NB4 (cell line): ENCODE measurements around the gene VAV2.

Experiments used
- DNase-seq: peaks from one replicate; pipeline ENCODE4 v3.0.0; 2010; ENCODE audit warnings: low read depth
- H3K4me3 ChIP-seq: one replicate; pipeline ENCODE4 v1.5.1; 2011; ENCODE audit warnings: mild to moderate bottlenecking, low read depth, low read length, moderate library complexity
- CTCF ChIP-seq: IDR thresholded peaks from one replicate; pipeline ENCODE4 v1.5.1; 2012; ENCODE audit warnings: low read depth, low read length
- MAX ChIP-seq: IDR thresholded peaks from 2 replicates; pipeline ENCODE4 v1.6.1; 2011; ENCODE audit warnings: low read depth, low read length
- MYC ChIP-seq: IDR thresholded peaks from 2 replicates; pipeline ENCODE4 v1.6.1; 2011; ENCODE audit warnings: low read depth, low read length
- POLR2A ChIP-seq: IDR thresholded peaks from 2 replicates; pipeline ENCODE4 v1.6.1; 2011; ENCODE audit warnings: mild to moderate bottlenecking; ENCODE audit not compliant: insufficient read length; ENCODE audit errors: extremely low read depth

Gene VAV2

GRCh38 chr9:133718563-133719315 lies 273.4 kb downstream of the VAV2 start:
- no peak for TF ChIP-seq POLR2A
- no peak for TF ChIP-seq CTCF
- TF ChIP-seq MAX = no peak
- TF ChIP-seq MYC = no peak
- no peak overlapping the region for H3K4me3 ChIP-seq
- no peak for DNase-seq

- no peak overlapping the region for H3K4me3 ChIP-seq
- no peak for DNase-seq
- no peak for TF ChIP-seq CTCF
- TF ChIP-seq MAX = no peak
- no peak for TF ChIP-seq MYC
- TF ChIP-seq POLR2A = no peak
These were observed 274.8 kb downstream of the VAV2 start for GRCh38 chr9:133717113-133718031.

DNA sequence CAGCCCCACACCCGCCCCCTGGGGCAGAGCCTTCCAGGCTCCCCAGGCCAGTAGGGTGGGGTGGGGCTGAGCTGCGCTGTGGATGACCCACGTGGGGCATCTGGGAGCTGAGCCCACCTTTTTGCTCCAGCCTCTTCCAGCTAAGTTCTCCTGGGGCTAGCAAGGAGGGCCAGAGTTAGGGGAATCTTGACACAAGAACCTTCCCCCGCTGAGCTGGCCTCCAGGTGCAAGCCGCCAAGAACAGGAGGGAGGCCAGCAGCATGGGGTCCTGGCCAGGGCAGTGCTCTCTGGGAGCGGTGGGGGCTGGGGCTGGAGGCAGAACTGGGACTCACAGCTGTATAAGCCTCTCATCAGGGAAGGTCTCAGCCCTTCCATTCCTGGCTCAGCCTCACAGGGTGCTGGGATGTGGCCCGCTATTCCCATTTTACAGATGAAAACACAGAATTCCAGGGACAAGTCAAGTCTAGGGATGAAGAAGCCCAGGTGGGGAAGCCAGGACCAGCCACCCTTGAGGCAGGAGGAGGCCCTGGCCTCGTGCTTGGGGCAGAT lies 275.5 kb downstream of the VAV2 start:
- H3K4me3 ChIP-seq = no peak overlapping the region
- no peak for DNase-seq
- TF ChIP-seq POLR2A (no peak), CTCF (no peak), MYC (no peak), MAX (no peak)

DNA sequence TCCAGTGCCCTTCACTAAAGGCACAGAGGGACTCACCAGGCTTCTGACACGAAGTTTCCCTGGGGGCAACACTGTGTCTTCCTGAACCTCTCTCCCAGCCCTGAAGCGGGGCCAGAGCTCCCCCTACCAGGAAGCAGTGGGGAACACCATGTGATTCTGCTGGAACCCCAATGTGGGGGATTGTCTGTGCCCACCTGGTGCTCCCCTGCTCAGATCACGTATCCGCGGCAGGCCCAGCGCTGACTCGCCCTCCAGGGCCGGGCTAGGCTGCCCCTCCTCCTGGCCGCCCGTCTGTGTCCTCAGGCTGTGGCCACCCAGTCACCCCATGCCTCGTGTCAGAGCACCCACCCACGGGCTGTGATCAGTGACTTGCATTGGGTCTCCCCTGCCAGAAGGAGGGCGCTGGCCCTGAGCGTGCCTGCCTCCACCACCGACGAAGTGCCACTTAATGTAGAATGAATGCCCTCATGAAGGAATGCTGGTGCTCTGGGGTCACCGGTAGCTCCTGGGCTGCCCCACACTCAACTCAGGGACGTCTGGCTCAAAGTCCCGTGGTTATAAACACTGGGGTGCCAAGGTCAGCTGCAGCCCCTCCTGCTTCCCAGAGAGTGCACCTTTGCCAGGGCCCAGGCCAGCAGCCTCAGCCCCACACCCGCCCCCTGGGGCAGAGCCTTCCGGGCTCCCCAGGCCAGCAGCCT lies 276.1 kb downstream of the VAV2 start:
- H3K4me3 ChIP-seq = no peak overlapping the region
- DNase-seq = peak; percentile 68
- TF ChIP-seq MYC = peak; percentile 36; the same call in 1 of the 2 replicates
- TF ChIP-seq POLR2A = no peak
- TF ChIP-seq MAX = peak; percentile 83
- peak; percentile 60 for TF ChIP-seq CTCF

- H3K4me3 ChIP-seq = no peak overlapping the region
- DNase-seq = peak; percentile 71
- no peak for TF ChIP-seq MYC
- TF ChIP-seq POLR2A = no peak
- TF ChIP-seq CTCF = no peak
- TF ChIP-seq MAX = no peak
These were observed 276.7 kb downstream of the VAV2 start for GRCh38 chr9:133715295-133715865.
